Trophoblast cell (in vitro differentiated cells and primary cell): ENCODE measurements around the gene NUMA1.

Source experiments
- DNase-seq, 2 donors: peaks; one replicate each; pipeline ENCODE4 v3.0.0-alpha.2; 2016
- H2AFZ ChIP-seq: 2 replicates; pipeline ENCODE4 v1.6.1; 2013; ENCODE audit warnings: low read length, moderate library complexity, mild to moderate bottlenecking; ENCODE audit not compliant: insufficient read depth, poor library complexity
- H2AK5ac ChIP-seq: 2 replicates; pipeline ENCODE4 v1.6.1; 2013; ENCODE audit warnings: mild to moderate bottlenecking, low read length
- H2BK120ac ChIP-seq: 2 replicates; pipeline ENCODE4 v1.6.1; 2013; ENCODE audit warnings: low read length, mild to moderate bottlenecking, moderate library complexity; ENCODE audit not compliant: insufficient read depth, poor library complexity
- H2BK12ac ChIP-seq: 2 replicates; pipeline ENCODE4 v1.6.1; 2013; ENCODE audit warnings: mild to moderate bottlenecking, low read length, moderate library complexity
- H2BK5ac ChIP-seq: 2 replicates; pipeline ENCODE4 v1.6.1; 2013; ENCODE audit warnings: low read length, low read depth, moderate library complexity, mild to moderate bottlenecking; ENCODE audit not compliant: poor library complexity
- H3K14ac ChIP-seq: 2 replicates; pipeline ENCODE4 v1.6.1; 2013; ENCODE audit warnings: mild to moderate bottlenecking, low read length
- H3K18ac ChIP-seq: 2 replicates; pipeline ENCODE4 v1.6.1; 2013; ENCODE audit warnings: mild to moderate bottlenecking, low read length
- H3K23ac ChIP-seq: 2 replicates; pipeline ENCODE4 v1.6.1; 2013; ENCODE audit warnings: low read length
- H3K27ac ChIP-seq: 2 replicates; pipeline ENCODE4 v1.5.1; 2013; ENCODE audit warnings: low read depth, mild to moderate bottlenecking, inconsistent platforms, low read length, moderate library complexity
- H3K27me3 ChIP-seq: 2 replicates; pipeline ENCODE4 v1.6.1; 2013; ENCODE audit warnings: inconsistent platforms, mild to moderate bottlenecking, low read length, moderate library complexity; ENCODE audit not compliant: insufficient read depth
- H3K36me3 ChIP-seq, 2 experiments: 1 replicate in 1 of 2; 2 replicates in 1 of 2; pipeline ENCODE4 v1.6.1; 2013; ENCODE audit warnings: low read length in 2 of 2, mild to moderate bottlenecking in 2 of 2, moderate library complexity in 1 of 2; ENCODE audit not compliant: insufficient read depth in 2 of 2, control insufficient read depth in 1 of 2
- H3K4ac ChIP-seq: 2 replicates; pipeline ENCODE4 v1.6.1; 2013; ENCODE audit warnings: low read depth, mild to moderate bottlenecking, low read length, moderate library complexity
- H3K4me1 ChIP-seq, 2 experiments: 1 replicate in 1 of 2; 2 replicates in 1 of 2; pipeline ENCODE4 v1.6.1; 2013; ENCODE audit warnings: low read length in 2 of 2, mild to moderate bottlenecking in 2 of 2, moderate library complexity in 1 of 2; ENCODE audit not compliant: insufficient read depth in 2 of 2, control insufficient read depth in 1 of 2
- H3K4me2 ChIP-seq: 2 replicates; pipeline ENCODE4 v1.6.1; 2013; ENCODE audit warnings: inconsistent platforms, mild to moderate bottlenecking, low read length, moderate library complexity
- H3K4me3 ChIP-seq: 2 replicates; pipeline ENCODE4 v1.5.1; 2013; ENCODE audit warnings: mild to moderate bottlenecking, low read depth, low read length, inconsistent platforms
- H3K79me1 ChIP-seq: one replicate; pipeline ENCODE4 v1.6.1; 2013; ENCODE audit warnings: low read length
- H3K79me2 ChIP-seq: 2 replicates; pipeline ENCODE4 v1.6.1; 2013; ENCODE audit warnings: low read length, mild to moderate bottlenecking; ENCODE audit not compliant: control insufficient read depth, insufficient read depth, poor library complexity
- H3K9ac ChIP-seq: 2 replicates; pipeline ENCODE4 v1.6.1; 2013; ENCODE audit warnings: mild to moderate bottlenecking, low read length
- H3K9me3 ChIP-seq: 2 replicates; pipeline ENCODE4 v1.6.1; 2013; ENCODE audit warnings: low read depth, mild to moderate bottlenecking, control low read depth, inconsistent platforms, low read length; ENCODE audit not compliant: insufficient read depth
- H4K12ac ChIP-seq: 2 replicates; pipeline ENCODE4 v1.6.1; 2013; ENCODE audit warnings: low read depth, mild to moderate bottlenecking, low read length, moderate library complexity
- H4K8ac ChIP-seq: 2 replicates; pipeline ENCODE4 v1.6.1; 2013; ENCODE audit warnings: low read depth, mild to moderate bottlenecking, low read length, moderate library complexity
- H4K91ac ChIP-seq: one replicate; pipeline ENCODE4 v1.6.1; 2013; ENCODE audit warnings: low read depth, mild to moderate bottlenecking, low read length, moderate library complexity
- WGBS: extraction: QIAGEN DNeasy Blood & Tissue Kit; methylation state at CpG from one replicate; pipeline ENCODE4 v1.1.7; 2013; ENCODE audit warnings: missing lambda C conversion rate; ENCODE audit not compliant: insufficient read length, insufficient coverage; ENCODE audit errors: extremely low coverage; 5-methylcytosine and 5-hydroxymethylcytosine counted together

The NUMA1 gene

DNA sequence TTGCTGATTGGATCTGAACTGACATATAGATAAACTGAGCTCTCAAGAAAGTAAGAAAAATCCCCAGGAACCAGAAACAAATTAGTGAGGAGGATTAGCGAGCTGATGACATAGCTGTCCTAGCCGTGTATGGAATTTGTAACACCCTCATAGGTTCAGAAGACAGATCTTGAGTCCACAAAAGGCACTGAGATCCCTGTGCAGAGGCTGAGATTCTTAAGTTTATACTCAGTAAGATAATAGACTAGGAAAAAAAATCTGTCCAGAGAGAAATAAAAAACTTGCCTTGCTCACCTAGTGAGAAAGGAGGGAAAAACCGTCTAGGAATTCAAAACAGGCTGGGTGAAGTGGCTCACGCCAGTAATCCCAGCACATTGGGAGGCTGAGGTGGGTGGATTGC, 4.6 kb downstream of the NUMA1 start:
- no peak overlapping the region for H3K18ac ChIP-seq
- no peak overlapping the region for H4K91ac ChIP-seq
- no peaks in the 10 kb centered on the region for H3K9me3 ChIP-seq
- no peaks in the 10 kb centered on the region for H3K27me3 ChIP-seq
- H4K12ac ChIP-seq = no peak overlapping the region
- peaks cover 0 to 2% of the 10 kb centered on the region in 2 experiments for H3K36me3 ChIP-seq
- no peak overlapping the region for H3K23ac ChIP-seq
- H3K27ac ChIP-seq = no peak overlapping the region
- H2AFZ ChIP-seq = no peak overlapping the region
- DNase-seq = peak; percentile 67 to 75
- no peak overlapping the region for H2BK120ac ChIP-seq
- peaks cover 14% of the 10 kb centered on the region for H3K79me2 ChIP-seq
- no CpG with 5 or more reads among the region's 4 CpGs for WGBS
- no peak overlapping the region for H3K14ac ChIP-seq
- no peak overlapping the region for H2AK5ac ChIP-seq
- peak overlapping the region; percentile 60 for H3K4ac ChIP-seq
- no peak overlapping the region for H2BK5ac ChIP-seq
- peaks cover 13 to 19% of the 10 kb centered on the region in 2 experiments for H3K4me1 ChIP-seq
- H3K79me1 ChIP-seq = peaks cover 15% of the 10 kb centered on the region
- H4K8ac ChIP-seq = no peak overlapping the region
- no peak overlapping the region for H3K4me2 ChIP-seq
- no peak overlapping the region for H3K9ac ChIP-seq
- no peak overlapping the region for H2BK12ac ChIP-seq
- H3K4me3 ChIP-seq = no peak overlapping the region

DNA sequence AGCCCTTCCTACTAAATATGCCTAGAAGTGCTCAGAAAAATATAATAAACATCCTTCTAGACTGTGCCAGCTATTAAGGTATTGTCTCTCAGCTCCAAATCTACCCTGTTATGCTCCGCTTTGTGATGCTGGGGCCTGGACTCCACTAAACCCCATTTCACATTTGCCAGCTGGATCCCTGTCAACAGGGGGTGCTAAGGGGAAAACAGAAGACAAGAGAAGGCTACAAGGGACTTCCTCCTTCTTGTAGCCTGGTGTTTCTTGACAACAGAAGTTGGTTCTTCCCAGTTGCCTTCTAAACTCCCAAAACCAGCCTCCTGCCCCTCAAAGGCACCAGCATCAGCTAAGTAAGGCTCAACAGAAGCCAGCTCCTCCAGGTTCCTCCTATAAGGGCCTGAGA, 5.2 kb downstream of the NUMA1 start:
- H3K4me2 ChIP-seq = no peak overlapping the region
- peaks cover 16% of the 10 kb centered on the region for H3K79me1 ChIP-seq
- H4K91ac ChIP-seq = peak overlapping the region; percentile 28
- no peak overlapping the region for H3K27ac ChIP-seq
- peak overlapping the region; percentile 0 for H2BK5ac ChIP-seq
- no CpG with 5 or more reads among the region's 1 CpG for WGBS
- H2BK12ac ChIP-seq = no peak overlapping the region
- no peak overlapping the region for H3K9ac ChIP-seq
- no peak overlapping the region for H3K23ac ChIP-seq
- H3K4me3 ChIP-seq = no peak overlapping the region
- peaks cover 0 to 5% of the 10 kb centered on the region in 2 experiments for H3K36me3 ChIP-seq
- no peak for DNase-seq
- no peaks in the 10 kb centered on the region for H3K27me3 ChIP-seq
- H3K18ac ChIP-seq = peak overlapping the region; percentile 31
- H2AFZ ChIP-seq = no peak overlapping the region
- H3K4ac ChIP-seq = peak overlapping the region; percentile 26
- H2BK120ac ChIP-seq = peak overlapping the region; percentile 54
- H4K8ac ChIP-seq = peak overlapping the region; percentile 62
- H2AK5ac ChIP-seq = peak overlapping the region; percentile 49
- H3K9me3 ChIP-seq = no peaks in the 10 kb centered on the region
- no peak overlapping the region for H3K14ac ChIP-seq
- H3K4me1 ChIP-seq = peaks cover 17 to 19% of the 10 kb centered on the region in 2 experiments
- H3K79me2 ChIP-seq = peaks cover 15% of the 10 kb centered on the region
- no peak overlapping the region for H4K12ac ChIP-seq

DNA sequence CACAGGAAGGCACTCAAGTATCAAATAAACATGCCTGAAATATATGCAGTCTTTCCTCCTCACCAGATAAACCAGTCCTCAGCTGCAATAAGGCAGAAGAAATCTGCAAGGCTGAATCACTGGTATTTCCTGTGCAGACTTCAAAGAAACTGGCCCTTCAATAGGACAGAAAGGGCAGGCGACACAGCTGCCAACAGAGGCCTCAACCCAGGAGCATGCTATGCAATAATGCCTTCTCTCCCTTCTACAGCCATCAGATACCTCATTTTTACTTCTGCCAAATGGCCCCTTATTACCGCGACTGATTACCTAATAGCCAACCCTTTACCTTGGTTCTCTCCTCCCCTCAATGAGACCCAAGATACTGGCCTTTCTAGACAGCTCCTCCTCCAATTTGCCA, 8.0 kb downstream of the NUMA1 start:
- peaks cover 16% of the 10 kb centered on the region for H3K79me1 ChIP-seq
- H2BK120ac ChIP-seq = peak overlapping the region; percentile 2
- no peak overlapping the region for H2AFZ ChIP-seq
- DNase-seq = peak; percentile 79 to 90
- H2BK5ac ChIP-seq = peak overlapping the region; percentile 23
- H3K4ac ChIP-seq = no peak overlapping the region
- H4K8ac ChIP-seq = peak overlapping the region; percentile 55
- no peaks in the 10 kb centered on the region for H3K9me3 ChIP-seq
- H4K12ac ChIP-seq = no peak overlapping the region
- peaks cover 5 to 8% of the 10 kb centered on the region in 2 experiments for H3K36me3 ChIP-seq
- peak overlapping the region; percentile 46 for H3K4me2 ChIP-seq
- H3K4me3 ChIP-seq = no peak overlapping the region
- peak overlapping the region; percentile 30 for H4K91ac ChIP-seq
- H3K23ac ChIP-seq = no peak overlapping the region
- peak overlapping the region; percentile 0 for H2BK12ac ChIP-seq
- no peaks in the 10 kb centered on the region for H3K27me3 ChIP-seq
- no peak overlapping the region for H3K9ac ChIP-seq
- H3K27ac ChIP-seq = peak overlapping the region; percentile 82
- no peak overlapping the region for H2AK5ac ChIP-seq
- peaks cover 17 to 24% of the 10 kb centered on the region in 2 experiments for H3K4me1 ChIP-seq
- H3K18ac ChIP-seq = no peak overlapping the region
- WGBS = no CpG with 5 or more reads among the region's 3 CpGs
- peaks cover 7% of the 10 kb centered on the region for H3K79me2 ChIP-seq
- H3K14ac ChIP-seq = peak overlapping the region; percentile 2

DNA sequence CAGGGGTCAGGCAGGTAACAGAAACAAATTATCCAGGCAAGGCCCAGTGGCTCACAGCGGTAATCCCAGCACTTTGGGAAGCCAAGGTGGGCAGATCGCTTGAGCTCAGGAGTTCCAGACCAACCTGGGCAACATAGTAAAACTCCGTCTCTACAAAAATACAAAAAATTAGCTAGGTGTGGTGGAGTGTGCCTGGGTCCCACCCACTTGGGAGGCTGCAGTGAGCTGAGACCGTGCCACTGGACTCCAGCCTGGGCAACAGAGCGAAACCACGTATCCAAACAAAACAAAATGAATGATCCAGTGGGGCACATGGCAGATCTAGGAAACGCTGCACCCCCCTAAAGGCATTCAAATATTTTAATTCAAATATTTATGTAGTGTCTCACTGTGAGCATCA, 9.9 kb downstream of the NUMA1 start:
- no peak overlapping the region for H3K9ac ChIP-seq
- H4K12ac ChIP-seq = no peak overlapping the region
- no peak overlapping the region for H3K23ac ChIP-seq
- peaks cover 6% of the 10 kb centered on the region in 2 experiments for H3K36me3 ChIP-seq
- peak overlapping the region; percentile 70 for H2BK120ac ChIP-seq
- H3K4ac ChIP-seq = peak overlapping the region; percentile 83
- peak overlapping the region; percentile 45 for H3K27ac ChIP-seq
- H3K79me1 ChIP-seq = peaks cover 16% of the 10 kb centered on the region
- H3K14ac ChIP-seq = peak overlapping the region; percentile 55
- no peak overlapping the region for H3K4me2 ChIP-seq
- no peak overlapping the region for H4K8ac ChIP-seq
- no peaks in the 10 kb centered on the region for H3K9me3 ChIP-seq
- H2AK5ac ChIP-seq = peak overlapping the region; percentile 90
- peaks cover 17 to 24% of the 10 kb centered on the region in 2 experiments for H3K4me1 ChIP-seq
- peak overlapping the region; percentile 70 for H3K18ac ChIP-seq
- no peak overlapping the region for H2AFZ ChIP-seq
- peak overlapping the region; percentile 89 for H2BK12ac ChIP-seq
- H3K27me3 ChIP-seq = no peaks in the 10 kb centered on the region
- no peak for DNase-seq
- peak overlapping the region; percentile 70 for H4K91ac ChIP-seq
- peak overlapping the region; percentile 37 for H2BK5ac ChIP-seq
- WGBS = no CpG with 5 or more reads among the region's 7 CpGs
- H3K4me3 ChIP-seq = no peak overlapping the region
- H3K79me2 ChIP-seq = peaks cover 7% of the 10 kb centered on the region
